ENCODE measurements around the gene SH2D4B.

SH2D4B gene

GRCh38 chr10:80647173-80647833, 109.6 kb downstream of the SH2D4B start:
- no peak for DNase-seq

GRCh38 chr10:80648106-80648505, 110.4 kb downstream of the SH2D4B start:
- DNase-seq, result no peak

GRCh38 chr10:80649183-80649582, 111.5 kb downstream of the SH2D4B start:
- no peak for DNase-seq

- no peak for DNase-seq
Measured at GRCh38 chr10:80655898-80656297, 118.2 kb downstream of the SH2D4B start.

GRCh38 chr10:80658068-80658467, 120.4 kb downstream of the SH2D4B start:
- no peak for DNase-seq

GRCh38 chr10:80659289-80659688, 121.6 kb downstream of the SH2D4B start:
- DNase-seq, result no peak

- DNase-seq, result no peak
Measured at GRCh38 chr10:80660266-80660665, 122.6 kb downstream of the SH2D4B start.

GRCh38 chr10:80660736-80661135, 123.0 kb downstream of the SH2D4B start:
- DNase-seq, result peak; percentile 48

- DNase-seq, result no peak
Measured at GRCh38 chr10:80661526-80661925, 123.8 kb downstream of the SH2D4B start.

GRCh38 chr10:80662429-80663261, 124.9 kb downstream of the SH2D4B start:
- peak; percentile 51 for DNase-seq

- DNase-seq, result peak; percentile 39
Measured at GRCh38 chr10:80664071-80664680, 126.5 kb downstream of the SH2D4B start.

GRCh38 chr10:80669485-80669884, 131.8 kb downstream of the SH2D4B start:
- DNase-seq, result no peak

- DNase-seq, result no peak
Measured at GRCh38 chr10:80670774-80671173, 133.1 kb downstream of the SH2D4B start.

GRCh38 chr10:80671847-80672246, 134.1 kb downstream of the SH2D4B start:
- no peak for DNase-seq

GRCh38 chr10:80672613-80673012, 134.9 kb downstream of the SH2D4B start:
- DNase-seq, result no peak

- no peak for DNase-seq
Measured at GRCh38 chr10:80674809-80675208, 137.1 kb downstream of the SH2D4B start.

GRCh38 chr10:80681142-80681541, 143.4 kb downstream of the SH2D4B start:
- no peak for DNase-seq

- no peak for DNase-seq
Measured at GRCh38 chr10:80684259-80684658, 146.6 kb downstream of the SH2D4B start.

GRCh38 chr10:80685355-80685754, 147.7 kb downstream of the SH2D4B start:
- DNase-seq, result no peak

GRCh38 chr10:80686734-80687475, 149.2 kb downstream of the SH2D4B start:
- no peak for DNase-seq

- DNase-seq, result no peak
Measured at GRCh38 chr10:80687476-80687789, 149.7 kb downstream of the SH2D4B start.

- no peak for DNase-seq
Measured at GRCh38 chr10:80690434-80690833, 152.7 kb downstream of the SH2D4B start.

- DNase-seq, result no peak
Measured at GRCh38 chr10:80691441-80691840, 153.7 kb downstream of the SH2D4B start.
